ENCODE measurements around the gene SPTLC3. TPM values are rescaled to one million over a fixed set of nuclear protein-coding genes. Genes with fewer than 3 reads are reported as not detected.

SPTLC3 gene
- total RNA-seq, 2 donors from 2014 or later, result 5.3 to 18.4 TPM

GRCh38 chr20:13101276-13101675 lies 92.5 kb downstream of the SPTLC3 start:
- ATAC-seq (no peak), DNase-seq (no peak)
- 89 to 93% methylated on average over 2 of the region's 2 CpGs for WGBS, 2 donors
- Histone ChIP-seq H3K9me3 (no peaks in the 10 kb centered on the region), H3K4me3 (no peak overlapping the region), H3K36me3 (replicated peaks in 1 of 2; ENCODE audit: insufficient read depth in 1 of 2, low read depth in 2 of 2) (no peaks in the 10 kb centered on the region), H3K4me1 (peaks cover 4% of the 10 kb centered on the region), H3K27ac (no peak overlapping the region), H3K27me3 (no peaks in the 10 kb centered on the region)
- TF ChIP-seq CTCF (IDR thresholded peaks at IDR 0.05) (no peak), POLR2A (IDR thresholded peaks at IDR 0.05) (no peak)
- intact Hi-C loops (cut with DNase I), result no loop called here

GRCh38 chr20:13101706-13102105 lies 92.9 kb downstream of the SPTLC3 start:
- DNase-seq, result no peak
- no peak for TF ChIP-seq CTCF (IDR thresholded peaks at IDR 0.05)
- TF ChIP-seq POLR2A (IDR thresholded peaks at IDR 0.05), result no peak
- Histone ChIP-seq H3K27me3 (no peaks in the 10 kb centered on the region), H3K27ac (no peak overlapping the region), H3K9me3 (no peaks in the 10 kb centered on the region), H3K4me3 (no peak overlapping the region), H3K4me1 (peaks cover 4% of the 10 kb centered on the region), H3K36me3 (replicated peaks in 1 of 2; ENCODE audit: insufficient read depth in 1 of 2, low read depth in 2 of 2) (no peaks in the 10 kb centered on the region)
- intact Hi-C loops (cut with DNase I), result no loop called here
- no peak for ATAC-seq
- WGBS, 2 donors, result 67 to 79% methylated on average over 5 of the region's 5 CpGs

- H3K4me1 ChIP-seq, result peaks cover 4% of the 10 kb centered on the region
- H3K4me3 ChIP-seq, result no peak overlapping the region
- H3K27ac ChIP-seq, result no peak overlapping the region
- no peaks in the 10 kb centered on the region for H3K9me3 ChIP-seq
- intact Hi-C loops (cut with DNase I), result no loop called here
- no peaks in the 10 kb centered on the region for H3K36me3 ChIP-seq (replicated peaks in 1 of 2; ENCODE audit: insufficient read depth in 1 of 2, low read depth in 2 of 2)
- DNase-seq (no peak), ATAC-seq (no peak)
- no peaks in the 10 kb centered on the region for H3K27me3 ChIP-seq
- 83 to 86% methylated on average over 3 of the region's 3 CpGs for WGBS, 2 donors
- no peak for TF ChIP-seq POLR2A (IDR thresholded peaks at IDR 0.05)
- TF ChIP-seq CTCF (IDR thresholded peaks at IDR 0.05), result no peak
Observed at GRCh38 chr20:13102237-13102636, 93.5 kb downstream of the SPTLC3 start.

GRCh38 chr20:13102694-13103093 lies 93.9 kb downstream of the SPTLC3 start:
- H3K9me3 ChIP-seq, result no peaks in the 10 kb centered on the region
- no peak overlapping the region for H3K4me3 ChIP-seq
- TF ChIP-seq POLR2A (IDR thresholded peaks at IDR 0.05) (no peak), CTCF (IDR thresholded peaks at IDR 0.05) (no peak)
- intact Hi-C loops (cut with DNase I), result no loop called here
- no peaks in the 10 kb centered on the region for H3K36me3 ChIP-seq (replicated peaks in 1 of 2; ENCODE audit: insufficient read depth in 1 of 2, low read depth in 2 of 2)
- WGBS, 2 donors, result 80 to 100% methylated on average over 1 of the region's 1 CpG
- no peaks in the 10 kb centered on the region for H3K27me3 ChIP-seq
- ATAC-seq (no peak), DNase-seq (no peak)
- no peak overlapping the region for H3K27ac ChIP-seq
- H3K4me1 ChIP-seq, result peaks cover 4% of the 10 kb centered on the region

GRCh38 chr20:13105039-13105438 lies 96.3 kb downstream of the SPTLC3 start:
- ATAC-seq, result no peak
- intact Hi-C loops (cut with DNase I), result loop anchor here (5.0 kb wide), 2 partner anchors 133 to 178 kb away; no protein-coding TSS in a partner anchor
- no peak overlapping the region for H3K27ac ChIP-seq

More at GRCh38 chr20:13105039-13105438, 96.3 kb downstream of the SPTLC3 start:
- WGBS, 2 donors, result 70 to 74% methylated on average over 9 of the region's 9 CpGs
- H3K9me3 ChIP-seq, result no peaks in the 10 kb centered on the region
- TF ChIP-seq POLR2A (IDR thresholded peaks at IDR 0.05) (no peak), CTCF (IDR thresholded peaks at IDR 0.05) (no peak)
- H3K4me1 ChIP-seq, result peaks cover 4% of the 10 kb centered on the region
- no peaks in the 10 kb centered on the region for H3K27me3 ChIP-seq
- H3K36me3 ChIP-seq (replicated peaks in 1 of 2; ENCODE audit: insufficient read depth in 1 of 2, low read depth in 2 of 2), result no peaks in the 10 kb centered on the region
- H3K4me3 ChIP-seq, result no peak overlapping the region
- DNase-seq, result no peak
